ENCODE data around the gene RUNX1.

The RUNX1 gene

DNA sequence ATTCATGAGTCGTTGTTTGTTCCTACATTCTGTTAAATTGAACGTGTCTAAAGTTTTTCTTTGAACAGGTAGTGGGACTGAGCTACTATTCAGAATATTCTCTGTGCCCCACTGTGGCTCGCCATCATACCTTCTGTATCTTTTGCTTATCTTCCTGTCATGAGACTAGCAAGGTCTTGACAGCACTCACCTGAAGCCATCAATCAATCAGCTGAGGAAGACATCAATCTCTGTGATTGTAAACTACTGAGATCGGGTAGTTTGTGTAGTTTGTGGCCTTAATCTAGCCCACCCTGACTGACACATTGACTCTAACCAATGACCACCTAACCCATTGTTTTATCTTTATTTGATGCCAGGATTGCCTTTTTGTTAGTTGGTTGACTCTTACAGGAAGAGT is 17.7 kb upstream of the RUNX1 start:
- DNase-seq (ENCODE audit: low read depth): no peak
- in situ Hi-C loops (cut with HindIII; ENCODE audit: low sequenced_read_pairs): no loop called here
- TF ChIP-seq, protein P1, sequence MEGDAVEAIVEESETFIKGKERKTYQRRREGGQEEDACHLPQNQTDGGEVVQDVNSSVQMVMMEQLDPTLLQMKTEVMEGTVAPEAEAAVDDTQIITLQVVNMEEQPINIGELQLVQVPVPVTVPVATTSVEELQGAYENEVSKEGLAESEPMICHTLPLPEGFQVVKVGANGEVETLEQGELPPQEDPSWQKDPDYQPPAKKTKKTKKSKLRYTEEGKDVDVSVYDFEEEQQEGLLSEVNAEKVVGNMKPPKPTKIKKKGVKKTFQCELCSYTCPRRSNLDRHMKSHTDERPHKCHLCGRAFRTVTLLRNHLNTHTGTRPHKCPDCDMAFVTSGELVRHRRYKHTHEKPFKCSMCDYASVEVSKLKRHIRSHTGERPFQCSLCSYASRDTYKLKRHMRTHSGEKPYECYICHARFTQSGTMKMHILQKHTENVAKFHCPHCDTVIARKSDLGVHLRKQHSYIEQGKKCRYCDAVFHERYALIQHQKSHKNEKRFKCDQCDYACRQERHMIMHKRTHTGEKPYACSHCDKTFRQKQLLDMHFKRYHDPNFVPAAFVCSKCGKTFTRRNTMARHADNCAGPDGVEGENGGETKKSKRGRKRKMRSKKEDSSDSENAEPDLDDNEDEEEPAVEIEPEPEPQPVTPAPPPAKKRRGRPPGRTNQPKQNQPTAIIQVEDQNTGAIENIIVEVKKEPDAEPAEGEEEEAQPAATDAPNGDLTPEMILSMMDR (IDR thresholded peaks at IDR 0.05; ENCODE audit: low read depth, low read length, missing control alignments): no peak
- no peak overlapping the region for H3K4me3 ChIP-seq (ENCODE audit: low read depth, low read length)

DNA sequence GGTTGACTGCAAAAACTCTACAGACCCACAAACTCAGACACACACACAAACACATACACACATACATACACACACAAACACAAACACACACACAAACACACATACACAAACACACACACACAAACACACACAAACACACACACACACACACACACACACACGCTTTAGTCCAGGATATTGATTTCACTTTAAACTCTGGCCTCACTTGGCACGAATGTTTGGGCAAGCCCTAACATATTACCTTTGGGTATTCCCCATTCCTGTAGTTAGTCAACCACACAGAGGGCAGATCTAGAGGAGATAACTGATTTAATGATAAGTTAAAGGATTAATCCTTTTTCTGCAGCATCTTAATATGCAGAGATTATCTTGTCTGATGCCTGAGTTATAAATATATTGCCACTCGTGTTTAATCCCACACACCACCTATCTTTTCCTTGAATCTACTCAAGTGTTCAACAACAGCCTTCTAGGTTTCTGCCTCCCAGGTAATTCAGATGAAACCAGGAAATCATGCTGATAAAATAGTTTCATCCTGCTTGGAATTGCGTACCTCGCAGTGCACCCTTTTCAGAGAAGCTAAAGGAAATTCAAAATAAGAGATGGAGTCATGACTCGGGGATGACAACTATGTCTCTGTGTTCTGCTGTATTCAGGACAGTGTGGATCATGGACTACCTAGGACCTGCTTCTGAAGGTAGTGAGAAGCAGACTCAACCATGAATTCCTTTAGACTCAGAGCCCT is 14.5 kb upstream of the RUNX1 start:
- TF ChIP-seq, protein P1 (IDR thresholded peaks at IDR 0.05; ENCODE audit: low read depth, low read length, missing control alignments): no peak
- no peak for DNase-seq (ENCODE audit: low read depth)
- in situ Hi-C loops (cut with HindIII; ENCODE audit: low sequenced_read_pairs): no loop called here
- H3K4me3 ChIP-seq (ENCODE audit: low read depth, low read length): no peak overlapping the region

GRCh38 chr21:35062016-35062415 is 12.9 kb upstream of the RUNX1 start:
- TF ChIP-seq, protein P1 (IDR thresholded peaks at IDR 0.05; ENCODE audit: low read depth, low read length, missing control alignments): no peak
- in situ Hi-C loops (cut with HindIII; ENCODE audit: low sequenced_read_pairs): no loop called here
- no peak for DNase-seq (ENCODE audit: low read depth)
- no peak overlapping the region for H3K4me3 ChIP-seq (ENCODE audit: low read depth, low read length)

DNA sequence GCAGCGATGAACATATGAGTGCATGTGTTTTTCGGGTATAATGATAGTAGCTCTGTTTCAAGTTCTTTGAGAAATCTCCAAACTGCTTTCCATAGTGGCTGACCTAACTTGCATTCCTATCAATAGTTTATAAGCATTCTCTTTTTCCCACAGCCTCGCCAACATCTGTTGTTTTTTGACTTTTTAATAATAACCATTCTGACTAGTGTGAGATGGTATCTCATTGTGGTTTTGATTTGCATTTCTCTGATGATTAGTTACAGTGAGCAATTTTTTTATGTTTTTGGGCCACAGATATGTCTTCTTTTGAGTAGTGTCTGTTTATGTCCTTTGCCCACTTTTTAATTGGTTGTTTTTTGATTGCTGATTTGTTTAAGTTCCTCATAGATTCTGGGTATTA is 10.6 kb upstream of the RUNX1 start:
- DNase-seq (ENCODE audit: low read depth): no peak
- no peak overlapping the region for H3K4me3 ChIP-seq (ENCODE audit: low read depth, low read length)
- TF ChIP-seq, protein P1 (IDR thresholded peaks at IDR 0.05; ENCODE audit: low read depth, low read length, missing control alignments): no peak
- in situ Hi-C loops (cut with HindIII; ENCODE audit: low sequenced_read_pairs): no loop called here

- in situ Hi-C loops (cut with HindIII; ENCODE audit: low sequenced_read_pairs): no loop called here
- H3K4me3 ChIP-seq (ENCODE audit: low read depth, low read length): no peak overlapping the region
- no peak for DNase-seq (ENCODE audit: low read depth)
Measured at GRCh38 chr21:35058058-35058457, 9.0 kb upstream of the RUNX1 start.

DNA sequence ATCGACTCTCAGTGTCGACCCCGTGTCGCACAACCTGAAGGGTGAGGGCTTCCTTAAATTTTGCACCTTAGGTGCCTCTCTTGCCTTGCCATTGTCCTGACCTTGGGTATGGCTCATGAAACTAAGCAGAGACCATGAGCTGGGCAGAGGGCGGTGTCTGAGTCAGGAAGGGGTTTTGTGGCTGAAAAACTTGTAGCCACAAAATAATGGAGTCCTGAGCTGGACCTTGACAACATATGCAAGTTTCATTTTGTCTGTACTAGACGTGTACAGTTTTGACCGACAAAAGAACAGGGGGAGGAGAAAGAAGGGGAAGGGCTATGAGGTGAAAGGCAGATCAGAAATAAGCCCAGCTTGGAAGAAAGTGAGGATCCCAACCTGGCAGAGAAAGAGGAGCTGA is 8.3 kb upstream of the RUNX1 start:
- in situ Hi-C loops (cut with HindIII; ENCODE audit: low sequenced_read_pairs): no loop called here
- TF ChIP-seq, protein P1 (IDR thresholded peaks at IDR 0.05; ENCODE audit: low read depth, low read length, missing control alignments): no peak
- H3K4me3 ChIP-seq (ENCODE audit: low read depth, low read length): no peak overlapping the region
- no peak for DNase-seq (ENCODE audit: low read depth)

More at GRCh38 chr21:35058058-35058457, 9.0 kb upstream of the RUNX1 start:
- TF ChIP-seq, protein P1 (IDR thresholded peaks at IDR 0.05; ENCODE audit: low read depth, low read length, missing control alignments): no peak
